GM21515 (cell line): Measurements from ENCODE around the gene ADORA1.

Experiments used
- ATAC-seq: cut with Tn5 transposase; IDR thresholded peaks from one replicate; pipeline ENCODE4 v1.9.1; 2021; ENCODE audit not compliant: unreplicated experiment

ADORA1 gene

DNA sequence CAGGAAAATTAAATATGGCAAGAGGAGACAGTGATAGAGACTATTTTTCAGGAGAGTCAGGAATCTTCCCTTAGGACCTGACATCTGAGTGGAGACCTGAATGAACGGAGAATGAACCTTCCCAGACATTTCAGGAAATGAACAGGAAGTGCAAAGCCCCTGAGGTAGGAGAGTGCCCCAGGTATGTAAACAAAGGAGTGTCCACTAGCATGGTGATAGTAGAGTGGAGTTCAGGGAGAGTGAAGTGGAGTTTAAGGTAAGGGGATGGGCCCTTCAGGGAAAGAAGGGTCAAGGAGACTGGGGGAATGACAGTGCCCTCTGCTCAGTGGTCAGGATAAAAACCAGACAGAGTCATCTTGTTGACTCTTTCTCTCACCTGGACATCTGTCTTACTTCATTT is 28.8 kb downstream of the ADORA1 start:
- no peak for ATAC-seq

DNA sequence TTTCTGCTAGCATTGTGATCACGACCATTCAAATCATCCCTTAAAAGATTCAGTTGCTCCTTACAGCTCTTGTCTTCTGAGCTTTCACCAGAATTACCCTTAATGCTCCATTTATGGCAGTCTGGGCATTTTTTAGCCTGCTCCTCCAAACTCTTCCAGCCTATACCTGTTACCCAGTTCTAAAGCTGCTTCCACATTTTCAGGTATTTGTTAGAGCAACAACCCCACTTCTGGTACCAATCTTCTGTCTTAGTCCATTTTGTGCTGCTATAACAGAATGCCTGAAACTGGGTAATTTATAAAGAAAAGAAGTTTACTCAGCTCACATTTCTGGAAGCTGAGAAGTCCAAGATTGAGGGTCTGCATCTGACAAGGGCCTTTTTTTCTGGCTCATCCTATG is 30.9 kb downstream of the ADORA1 start:
- no peak for ATAC-seq

GRCh38 chr1:203158960-203159665 is 31.6 kb downstream of the ADORA1 start:
- no peak for ATAC-seq

GRCh38 chr1:203159844-203160243 is 32.3 kb downstream of the ADORA1 start:
- no peak for ATAC-seq

DNA sequence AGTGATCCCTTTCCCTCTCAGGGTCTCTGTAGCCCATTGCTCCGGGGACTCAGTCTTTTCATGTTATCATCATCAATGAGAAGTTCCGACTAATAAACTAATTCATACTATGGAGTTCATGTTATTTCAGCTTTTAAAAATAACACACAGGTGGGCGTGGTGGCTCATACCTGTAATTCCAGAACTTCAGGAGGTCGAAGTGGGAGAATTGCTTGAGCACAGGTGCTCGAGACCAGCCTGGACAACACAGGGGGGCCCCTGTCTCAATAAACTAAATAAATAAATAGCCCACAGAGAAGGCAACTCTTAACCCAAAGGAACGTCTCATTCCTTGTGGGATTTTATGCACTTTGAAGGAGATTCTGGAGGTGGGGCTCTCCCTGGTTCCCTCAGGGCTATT is 33.6 kb downstream of the ADORA1 start:
- no peak for ATAC-seq

GRCh38 chr1:203161703-203162102 is 34.2 kb downstream of the ADORA1 start:
- no peak for ATAC-seq

GRCh38 chr1:203162403-203162802 is 34.9 kb downstream of the ADORA1 start:
- ATAC-seq: no peak

GRCh38 chr1:203163891-203164635 is 36.5 kb downstream of the ADORA1 start:
- ATAC-seq: no peak

DNA sequence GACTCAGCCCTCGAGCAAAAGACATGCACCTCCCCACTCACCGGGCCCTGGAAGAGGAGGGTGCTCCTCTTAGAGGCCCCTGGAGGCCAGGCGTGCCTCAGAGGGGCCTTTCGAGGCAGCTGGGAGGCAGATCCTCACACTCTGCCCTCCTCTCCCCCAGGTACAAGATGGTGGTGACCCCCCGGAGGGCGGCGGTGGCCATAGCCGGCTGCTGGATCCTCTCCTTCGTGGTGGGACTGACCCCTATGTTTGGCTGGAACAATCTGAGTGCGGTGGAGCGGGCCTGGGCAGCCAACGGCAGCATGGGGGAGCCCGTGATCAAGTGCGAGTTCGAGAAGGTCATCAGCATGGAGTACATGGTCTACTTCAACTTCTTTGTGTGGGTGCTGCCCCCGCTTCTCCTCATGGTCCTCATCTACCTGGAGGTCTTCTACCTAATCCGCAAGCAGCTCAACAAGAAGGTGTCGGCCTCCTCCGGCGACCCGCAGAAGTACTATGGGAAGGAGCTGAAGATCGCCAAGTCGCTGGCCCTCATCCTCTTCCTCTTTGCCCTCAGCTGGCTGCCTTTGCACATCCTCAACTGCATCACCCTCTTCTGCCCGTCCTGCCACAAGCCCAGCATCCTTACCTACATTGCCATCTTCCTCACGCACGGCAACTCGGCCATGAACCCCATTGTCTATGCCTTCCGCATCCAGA is 37.7 kb downstream of the ADORA1 start:
- no peak for ATAC-seq

GRCh38 chr1:203165800-203166161 is 38.3 kb downstream of the ADORA1 start:
- ATAC-seq: no peak

DNA sequence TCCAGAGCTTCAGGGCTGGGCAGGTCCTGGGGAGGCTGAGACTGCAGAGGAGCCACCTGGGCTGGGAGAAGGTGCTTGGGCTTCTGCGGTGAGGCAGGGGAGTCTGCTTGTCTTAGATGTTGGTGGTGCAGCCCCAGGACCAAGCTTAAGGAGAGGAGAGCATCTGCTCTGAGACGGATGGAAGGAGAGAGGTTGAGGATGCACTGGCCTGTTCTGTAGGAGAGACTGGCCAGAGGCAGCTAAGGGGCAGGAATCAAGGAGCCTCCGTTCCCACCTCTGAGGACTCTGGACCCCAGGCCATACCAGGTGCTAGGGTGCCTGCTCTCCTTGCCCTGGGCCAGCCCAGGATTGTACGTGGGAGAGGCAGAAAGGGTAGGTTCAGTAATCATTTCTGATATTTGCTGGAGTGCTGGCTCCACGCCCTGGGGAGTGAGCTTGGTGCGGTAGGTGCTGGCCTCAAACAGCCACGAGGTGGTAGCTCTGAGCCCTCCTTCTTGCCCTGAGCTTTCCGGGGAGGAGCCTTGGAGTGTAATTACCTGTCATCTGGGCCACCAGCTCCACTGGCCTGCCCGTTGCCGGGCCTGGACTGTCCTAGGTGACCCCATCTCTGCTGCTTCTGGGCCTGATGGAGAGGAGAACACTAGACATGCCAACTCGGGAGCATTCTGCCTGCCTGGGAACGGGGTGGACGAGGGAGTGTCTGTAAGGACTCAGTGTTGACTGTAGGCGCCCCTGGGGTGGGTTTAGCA is 38.8 kb downstream of the ADORA1 start:
- no peak for ATAC-seq

DNA sequence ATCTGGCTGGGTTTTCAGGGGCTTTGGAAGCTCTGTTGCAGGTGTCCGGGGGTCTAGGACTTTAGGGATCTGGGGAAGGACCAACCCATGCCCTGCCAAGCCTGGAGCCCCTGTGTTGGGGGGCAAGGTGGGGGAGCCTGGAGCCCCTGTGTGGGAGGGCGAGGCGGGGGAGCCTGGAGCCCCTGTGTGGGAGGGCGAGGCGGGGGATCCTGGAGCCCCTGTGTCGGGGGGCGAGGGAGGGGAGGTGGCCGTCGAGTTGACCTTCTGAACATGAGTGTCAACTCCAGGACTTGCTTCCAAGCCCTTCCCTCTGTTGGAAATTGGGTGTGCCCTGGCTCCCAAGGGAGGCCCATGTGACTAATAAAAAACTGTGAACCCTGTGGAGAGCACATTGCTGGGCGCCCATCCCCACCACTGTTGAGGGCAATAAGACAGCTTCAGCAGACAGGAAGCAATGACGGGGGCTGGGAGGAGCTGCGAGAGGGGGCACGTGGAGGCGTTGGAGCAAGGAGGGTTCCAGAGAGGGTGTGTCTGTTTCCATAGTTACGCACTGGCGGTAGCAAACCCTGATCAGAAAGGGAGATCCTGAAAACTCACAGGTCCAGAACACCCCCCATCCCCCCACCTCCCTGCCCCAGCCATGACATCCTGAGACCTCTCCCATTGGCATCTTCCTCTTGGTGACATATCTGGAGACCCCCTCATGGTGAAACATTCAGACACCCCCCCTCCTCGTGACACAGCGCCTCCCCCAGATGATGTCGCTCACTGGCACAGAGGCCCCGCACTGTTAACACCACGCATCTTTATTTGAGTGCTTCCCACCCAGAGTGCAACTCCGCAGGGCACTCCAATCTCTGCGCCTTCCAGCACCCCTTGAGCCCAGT is 39.7 kb downstream of the ADORA1 start:
- no peak for ATAC-seq

DNA sequence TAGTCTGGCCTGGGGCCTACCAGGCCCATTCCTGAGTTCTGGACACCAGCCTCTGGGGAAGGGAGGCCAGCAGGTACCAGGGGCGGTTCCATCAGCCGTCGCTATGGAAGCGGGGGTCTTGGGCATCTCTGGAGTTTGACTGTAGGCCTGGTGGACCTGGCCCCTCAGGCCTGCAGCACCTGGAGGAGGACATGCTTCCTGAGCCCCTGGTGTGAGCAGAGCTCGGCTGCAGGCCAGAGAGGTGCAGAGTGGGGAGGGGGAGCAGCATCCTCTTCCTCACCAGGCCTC is 40.3 kb downstream of the ADORA1 start:
- ATAC-seq: no peak

DNA sequence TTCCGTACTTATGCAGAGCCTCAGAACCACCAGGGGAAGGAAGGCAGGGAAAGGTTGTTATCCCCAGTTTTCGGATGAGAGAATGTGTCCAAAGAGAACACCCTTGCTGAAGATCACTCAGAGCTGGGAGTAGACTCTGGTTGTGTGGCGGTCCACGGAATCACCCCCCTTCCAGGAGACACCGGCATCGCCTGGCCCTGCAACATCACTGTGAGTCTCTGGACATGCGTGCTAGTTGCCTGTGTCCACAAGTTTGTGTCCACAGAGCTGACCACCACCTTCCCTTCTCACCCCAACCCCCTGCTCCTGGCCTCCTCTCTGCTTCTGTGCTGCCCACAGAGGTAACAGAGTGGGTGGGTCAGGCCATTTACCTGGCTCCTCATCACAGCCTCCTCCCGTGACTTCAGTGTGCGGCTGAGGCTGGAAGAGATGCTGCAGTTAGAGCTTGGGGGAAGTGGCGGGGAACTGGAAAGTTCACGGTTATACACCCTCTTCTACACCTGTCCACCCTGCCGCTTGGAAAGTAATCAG is 40.8 kb downstream of the ADORA1 start:
- no peak for ATAC-seq

DNA sequence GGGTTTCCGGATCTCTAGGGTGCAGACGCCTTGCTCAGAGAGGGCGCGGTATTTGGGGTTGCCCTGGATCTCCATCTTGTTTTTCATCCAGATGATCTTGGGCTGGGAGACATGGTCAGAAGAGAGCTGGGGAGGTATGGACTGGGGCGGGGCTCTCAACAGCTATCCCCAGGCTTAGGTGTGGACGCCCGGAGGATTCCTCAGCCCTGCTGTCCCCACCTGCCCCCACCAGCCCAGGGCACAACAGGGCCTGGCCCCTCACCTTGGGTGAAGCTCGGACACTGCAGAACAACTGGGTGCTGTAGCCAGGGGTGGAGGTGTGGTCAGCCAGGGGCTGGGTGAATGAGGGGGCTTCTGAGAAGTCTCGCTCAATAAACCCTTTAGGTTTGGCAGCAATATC is 41.5 kb downstream of the ADORA1 start:
- ATAC-seq: no peak

- ATAC-seq: no peak
Measured at GRCh38 chr1:203169770-203170520, 42.4 kb downstream of the ADORA1 start.

- no peak for ATAC-seq
Measured at GRCh38 chr1:203170625-203171330, 43.3 kb downstream of the ADORA1 start.

DNA sequence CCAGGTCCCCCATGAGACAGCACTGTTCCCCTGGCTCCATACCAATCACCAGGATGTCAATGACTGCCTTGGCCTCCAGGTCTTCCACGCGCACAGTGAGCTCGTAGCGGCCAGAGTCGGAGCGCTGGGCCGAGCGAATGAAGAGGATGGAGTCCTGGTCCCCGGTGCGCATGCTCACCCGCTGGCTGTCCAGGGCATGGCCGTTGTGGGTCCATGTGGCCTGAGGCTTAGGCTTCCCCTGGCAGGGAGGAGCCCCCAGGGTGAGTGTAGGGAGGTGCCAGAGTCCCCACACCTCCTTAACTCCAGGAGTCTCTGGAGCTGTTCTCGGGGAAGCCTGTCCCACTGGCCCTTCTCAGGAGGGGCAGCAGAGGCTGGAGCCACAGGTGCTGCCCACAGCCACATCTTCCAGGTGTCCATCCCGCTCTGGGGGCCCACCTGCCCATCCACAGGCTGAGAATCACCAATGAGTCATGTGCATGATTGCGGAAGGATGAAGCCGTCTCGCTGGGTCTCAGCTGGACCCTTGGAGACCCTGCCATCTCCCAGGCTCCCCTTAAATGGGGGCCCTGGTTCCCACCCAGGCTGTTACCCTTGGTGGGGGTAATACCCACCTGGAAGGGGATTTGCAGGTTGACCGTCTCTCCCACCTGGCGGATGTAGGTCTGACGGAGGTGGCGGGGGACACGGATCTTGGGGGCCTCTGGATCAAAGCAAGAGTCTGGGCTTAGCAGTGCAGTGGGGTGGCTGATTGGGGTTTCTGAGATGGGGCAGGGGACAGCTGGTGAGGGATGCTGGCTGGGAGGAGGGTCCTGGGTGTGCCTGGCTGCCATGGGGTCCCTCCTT is 44.0 kb downstream of the ADORA1 start:
- no peak for ATAC-seq
